Kidney (tissue), 14 donors: ENCODE results near the gene DNM3. TPM values are rescaled to one million over a fixed set of nuclear protein-coding genes. Genes with fewer than 3 reads are reported as not detected.

Experiments used
- DNase-seq, 5 donors: peaks; one replicate each; pipeline ENCODE4 v3.0.0-alpha.2; 2013 to 2020
- FAIRE-seq: peaks from 2 replicates; lab custom pipeline; 2012; peaks lifted over from hg19 to GRCh38; lab: Jason Lieb, UNC
- H3K27ac ChIP-seq, 2 donors: one replicate each; pipeline ENCODE4 v1.7.0; 2013; ENCODE audit warnings: low read depth in 2 of 2, low read length in 2 of 2, inconsistent platforms in 1 of 2
- H3K27me3 ChIP-seq: one replicate; pipeline ENCODE4 v1.7.1; 2013; ENCODE audit warnings: low read length, inconsistent platforms; ENCODE audit not compliant: control insufficient read depth, insufficient read depth
- H3K36me3 ChIP-seq, 3 donors: one replicate each; pipeline versions ENCODE4 v1.7.0 to v1.7.1; 2013; ENCODE audit warnings: low read length in 3 of 3, control low read depth in 1 of 3, inconsistent platforms in 1 of 3; ENCODE audit not compliant: insufficient read depth in 3 of 3, control insufficient read depth in 2 of 3
- H3K4me1 ChIP-seq, 3 donors: one replicate each; pipeline versions ENCODE4 v1.7.0 to v1.7.1; 2013; ENCODE audit warnings: low read length in 3 of 3, inconsistent platforms in 1 of 3, low read depth in 1 of 3; ENCODE audit not compliant: control insufficient read depth in 2 of 3, insufficient read depth in 2 of 3
- H3K4me3 ChIP-seq, 3 donors: one replicate each; pipeline versions ENCODE4 v1.7.0 to v1.8.1; 2013; ENCODE audit warnings: low read length in 3 of 3, control low read depth in 1 of 3, inconsistent platforms in 1 of 3
- H3K9ac ChIP-seq, 3 donors: one replicate each; pipeline versions ENCODE4 v1.7.0 to v1.7.1; 2013; ENCODE audit warnings: low read length in 3 of 3, control low read depth in 1 of 3, inconsistent platforms in 1 of 3
- H3K9me3 ChIP-seq, 3 donors: one replicate each; pipeline versions ENCODE4 v1.7.0 to v1.7.1; 2013; ENCODE audit warnings: low read length in 3 of 3, control low read depth in 1 of 3, inconsistent platforms in 1 of 3; ENCODE audit not compliant: control insufficient read depth in 2 of 3, insufficient read depth in 1 of 3
- CTCF ChIP-seq: IDR thresholded peaks from 3 replicates; pipeline ENCODE4 v1.5.1; 2012; ENCODE audit warnings: mild to moderate bottlenecking, moderate library complexity, borderline replicate concordance; ENCODE audit not compliant: insufficient read depth; ENCODE audit errors: extremely low read depth
- intact Hi-C: fragments of 100-400 bp; cut with DNase I; formaldehyde crosslinking; loops from one replicate; pipeline ENCODE4 v1.11.1; 2022
- polyA plus RNA-seq: library from polyadenylated mRNA; stranded (reverse); fragments of 350-450 nt; fragmentation: Illumina TruSeq; extraction: RNeasy Lipid Tissue Mini Kit (QIAGEN cat#74804); gene quantifications from one replicate; pipeline ENCODE4 v1.2.3, GENCODE V29; 2014; ENCODE audit warnings: low read depth, low replicate concordance; ENCODE audit not compliant: insufficient read depth
- total RNA-seq: library from RNA; stranded (reverse); fragmentation: NEBNext Ultra II Directional; extraction: Animal tissue kit (Norgen Biotek cat#: 25700); gene quantifications from one replicate; pipeline ENCODE4 v1.2.1, GENCODE V29; 2021
- donor health status: control.
- donor health status: control.
- donor health status: control.
- donor health status: control.
- donor health status: control.
- donor health status: DM: yes; HTN: yes; CAD: no.
- donor health status: Normal renal cell carcinoma (clear cell type).

DNM3 gene
- total and polyA plus RNA-seq, 2 donors from 2014 or later: 5.9 to 19.1 TPM

DNA sequence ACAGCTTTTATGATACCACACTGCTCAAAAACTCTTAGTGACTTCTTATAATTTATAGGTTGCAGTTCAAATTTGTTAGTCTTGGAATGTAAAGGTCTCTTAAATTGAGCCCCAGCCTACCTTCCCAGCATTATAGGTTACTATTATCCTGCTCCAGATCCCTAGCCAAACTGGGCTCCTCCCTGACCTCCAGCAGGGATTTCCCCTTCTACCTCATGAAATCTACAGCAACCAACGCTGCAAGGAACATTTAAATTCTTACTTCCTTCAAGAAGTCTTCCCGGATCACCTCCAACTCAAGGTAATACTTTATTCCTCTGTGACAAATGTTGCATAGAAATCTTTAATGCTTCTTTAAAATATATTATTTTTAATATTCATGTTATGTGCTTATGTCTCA is 324.1 kb downstream of the DNM3 start:
- intact Hi-C loops: no loop called here
- Histone ChIP-seq H3K27me3 (no peaks in the 10 kb centered on the region), H3K27ac (no peak overlapping the region), H3K9me3 (no peaks in the 10 kb centered on the region), H3K4me3 (no peak overlapping the region), H3K9ac (no peak overlapping the region), H3K36me3 (no peaks in the 10 kb centered on the region), H3K4me1 (peaks cover 0 to 4% (median 0%) of the 10 kb centered on the region in 3 donors)
- no peak for TF ChIP-seq CTCF
- no peak for DNase-seq
- no peak for FAIRE-seq

DNA sequence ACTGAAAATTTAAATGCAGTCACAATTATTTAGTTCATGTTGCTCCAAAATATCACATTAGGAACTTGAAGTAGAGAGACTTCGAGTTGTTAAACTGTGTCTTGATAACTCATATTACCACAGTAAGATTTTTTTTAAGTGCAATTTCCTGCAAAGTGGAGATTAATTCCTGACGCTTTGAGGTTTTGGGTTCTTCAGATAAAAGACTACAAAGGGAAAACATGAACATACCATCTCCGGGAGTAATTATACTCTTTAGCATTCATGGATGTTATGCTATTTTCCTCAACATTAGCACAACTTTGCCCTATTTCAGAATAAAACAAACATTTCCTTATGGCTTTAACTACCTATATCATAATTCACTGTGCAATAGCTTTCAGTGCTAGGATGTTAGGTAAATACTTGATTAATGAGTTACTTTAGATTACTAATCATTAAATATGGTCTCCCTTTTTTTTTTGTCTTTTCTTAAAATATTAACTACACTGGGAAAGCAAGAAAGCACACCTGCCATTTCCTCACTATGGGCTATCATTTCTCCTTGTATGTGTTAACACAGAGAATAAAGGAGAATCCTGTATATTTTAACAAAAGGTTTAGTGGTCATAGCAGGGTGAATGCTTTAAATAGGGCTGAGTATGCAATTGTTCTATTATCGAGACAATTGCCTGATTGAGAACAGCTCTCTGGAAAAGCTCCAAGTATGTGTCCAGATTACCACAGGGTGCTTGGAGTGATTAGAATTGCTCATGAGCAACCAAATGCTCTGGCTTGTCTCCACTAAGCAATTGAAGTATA is 326.7 kb downstream of the DNM3 start:
- Histone ChIP-seq H3K4me1 (peaks cover 0 to 4% (median 0%) of the 10 kb centered on the region in 3 donors), H3K27ac (no peak overlapping the region), H3K4me3 (no peak overlapping the region), H3K36me3 (no peaks in the 10 kb centered on the region), H3K9me3 (no peaks in the 10 kb centered on the region), H3K9ac (no peak overlapping the region), H3K27me3 (no peaks in the 10 kb centered on the region)
- DNase-seq: no peak
- TF ChIP-seq CTCF: no peak
- intact Hi-C loops: no loop called here
- peak; percentile 39 for FAIRE-seq

GRCh38 chr1:172168597-172168872 is 327.2 kb downstream of the DNM3 start:
- FAIRE-seq (no peak), DNase-seq (no peak)
- H3K4me3 ChIP-seq: no peak overlapping the region
- intact Hi-C loops: no loop called here
- peaks cover 0 to 4% (median 0%) of the 10 kb centered on the region in 3 donors for H3K4me1 ChIP-seq
- no peak overlapping the region for H3K9ac ChIP-seq
- no peaks in the 10 kb centered on the region for H3K36me3 ChIP-seq
- no peak overlapping the region for H3K27ac ChIP-seq
- no peaks in the 10 kb centered on the region for H3K9me3 ChIP-seq
- no peak for TF ChIP-seq CTCF
- H3K27me3 ChIP-seq: no peaks in the 10 kb centered on the region
